DND-41 (cell line): ENCODE results near the gene VANGL2.

Experiments
- EZH2 ChIP-seq: IDR thresholded peaks from 3 replicates; pipeline ENCODE4 v1.6.1; 2012; ENCODE audit warnings: borderline replicate concordance, low read depth, mild to moderate bottlenecking, moderate library complexity, low read length, inconsistent platforms; ENCODE audit not compliant: severe bottlenecking
- TF ChIP-seq, protein P1 (sequence below): IDR thresholded peaks from 2 replicates; pipeline ENCODE4 v1.5.1; 2012; ENCODE audit warnings: borderline replicate concordance, low read length, moderate library complexity, mild to moderate bottlenecking; ENCODE audit not compliant: poor library complexity, severe bottlenecking; ENCODE audit errors: extremely low read depth

DNA sequence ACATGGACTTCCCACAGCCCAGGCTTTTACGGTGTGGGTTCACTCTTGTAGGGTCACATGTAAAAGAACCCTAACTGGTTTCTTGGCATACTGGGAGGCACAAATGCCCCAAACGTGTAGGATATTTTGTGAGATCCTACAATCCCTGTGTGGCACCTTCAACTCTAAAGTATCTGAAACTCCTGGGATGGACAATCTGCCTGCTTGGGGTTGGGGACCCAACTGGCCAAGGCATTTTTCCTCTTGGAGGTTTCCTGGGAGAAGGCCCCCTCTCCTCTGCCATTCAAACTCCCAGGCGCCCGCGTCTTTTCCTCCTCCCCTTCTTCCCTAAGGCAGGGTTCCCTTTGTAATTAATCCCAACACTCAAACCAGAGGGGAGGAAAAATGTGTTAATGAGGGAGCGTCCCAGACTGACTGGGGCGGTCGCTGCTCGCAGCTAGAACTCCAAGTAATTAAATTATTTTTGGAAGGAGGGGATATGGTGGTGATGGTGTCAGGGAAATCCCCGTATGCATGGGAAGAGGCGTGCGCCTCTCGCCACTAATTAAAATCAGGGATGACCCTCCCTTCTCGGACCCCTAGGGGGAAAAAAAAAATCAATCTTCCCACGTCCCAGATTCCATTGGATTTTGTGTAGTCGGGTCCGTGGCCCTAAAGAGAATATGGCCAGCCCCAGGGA is 681 bp upstream of the VANGL2 start:
- TF ChIP-seq, protein P1, sequence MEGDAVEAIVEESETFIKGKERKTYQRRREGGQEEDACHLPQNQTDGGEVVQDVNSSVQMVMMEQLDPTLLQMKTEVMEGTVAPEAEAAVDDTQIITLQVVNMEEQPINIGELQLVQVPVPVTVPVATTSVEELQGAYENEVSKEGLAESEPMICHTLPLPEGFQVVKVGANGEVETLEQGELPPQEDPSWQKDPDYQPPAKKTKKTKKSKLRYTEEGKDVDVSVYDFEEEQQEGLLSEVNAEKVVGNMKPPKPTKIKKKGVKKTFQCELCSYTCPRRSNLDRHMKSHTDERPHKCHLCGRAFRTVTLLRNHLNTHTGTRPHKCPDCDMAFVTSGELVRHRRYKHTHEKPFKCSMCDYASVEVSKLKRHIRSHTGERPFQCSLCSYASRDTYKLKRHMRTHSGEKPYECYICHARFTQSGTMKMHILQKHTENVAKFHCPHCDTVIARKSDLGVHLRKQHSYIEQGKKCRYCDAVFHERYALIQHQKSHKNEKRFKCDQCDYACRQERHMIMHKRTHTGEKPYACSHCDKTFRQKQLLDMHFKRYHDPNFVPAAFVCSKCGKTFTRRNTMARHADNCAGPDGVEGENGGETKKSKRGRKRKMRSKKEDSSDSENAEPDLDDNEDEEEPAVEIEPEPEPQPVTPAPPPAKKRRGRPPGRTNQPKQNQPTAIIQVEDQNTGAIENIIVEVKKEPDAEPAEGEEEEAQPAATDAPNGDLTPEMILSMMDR, result no peak
- TF ChIP-seq EZH2, result no peak
